GM12878 (cell line): ENCODE measurements around the gene GJA1. TPM values are rescaled to one million over a fixed set of nuclear protein-coding genes. Genes with fewer than 3 reads are reported as not detected.

Experiments used
- ATAC-seq: fragments of 200-7000 bp; cut with Tn5 transposase; 3 replicates; pipeline ENCODE4 v1.9.1; 2020; ENCODE audit warnings: mild to moderate bottlenecking, moderate library complexity
- BruUV-seq: library from RNA; stranded (reverse); fragments of 400-500 nt; replicated peaks from 2 replicates; lab custom pipeline; 2021; lab: Mats Ljungman, UMichigan
- CTCF ChIA-PET: fragments of 300-600 bp; sonication (Branson Sonifier 250); formaldehyde crosslinking; extraction: SDS; loops from one replicate; lab custom pipeline; 2021; ENCODE audit warnings: inconsistent platforms; lab: Yijun Ruan, JAX
- POLR2A ChIA-PET: fragments of 350-600 bp; formaldehyde crosslinking; extraction: SDS; loops from one replicate; lab custom pipeline; 2021; ENCODE audit warnings: inconsistent platforms; lab: Charles Lee
- RAD21 ChIA-PET: fragments of 300-600 bp; sonication (Branson Sonifier 250); formaldehyde crosslinking; loops from one replicate; lab custom pipeline; 2023; ENCODE audit warnings: antibody characterized with exemption; ENCODE audit not compliant: unreplicated experiment; lab: Charles Lee
- SMC1A ChIA-PET: fragments of 300-600 bp; sonication (Branson Sonifier 250); formaldehyde crosslinking; loops from one replicate; lab custom pipeline; 2023; ENCODE audit not compliant: unreplicated experiment, uncharacterized antibody; lab: Charles Lee
- DNase-seq: peaks from one replicate; pipeline ENCODE4 v3.0.0-alpha.2; 2011; ENCODE audit warnings: low read depth, low spot score
- FAIRE-seq: peaks from 3 replicates; lab custom pipeline; 2011; peaks lifted over from hg19 to GRCh38; lab: Jason Lieb, UNC
- H2AFZ ChIP-seq: 2 replicates; pipeline ENCODE4 v1.6.0; 2011; ENCODE audit warnings: low read depth, low read length, control low read depth; ENCODE audit not compliant: control insufficient read depth
- H3K27ac ChIP-seq: 2 replicates; pipeline ENCODE4 v1.5.1; 2011; ENCODE audit warnings: control low read depth; ENCODE audit not compliant: control insufficient read depth, insufficient read depth
- H3K27me3 ChIP-seq, 2 experiments: replicated peaks in 1 of 2; 2 replicates each; pipeline versions ENCODE4 v1.6.0 to v1.6.1; 2011; ENCODE audit warnings: low read length in 1 of 2; ENCODE audit not compliant: control insufficient read depth in 2 of 2, insufficient read depth in 2 of 2
- H3K36me3 ChIP-seq, 2 experiments: 2 replicates each; pipeline ENCODE4 v1.5.1; 2011; ENCODE audit warnings: low read length in 1 of 2; ENCODE audit not compliant: control insufficient read depth in 2 of 2, insufficient read depth in 2 of 2
- H3K4me1 ChIP-seq: 2 replicates; pipeline ENCODE4 v1.6.1; 2011; ENCODE audit warnings: mild to moderate bottlenecking, low read length, moderate library complexity, mixed read lengths; ENCODE audit not compliant: control insufficient read depth, insufficient read depth
- H3K4me2 ChIP-seq: 2 replicates; pipeline ENCODE4 v1.6.0; 2011; ENCODE audit warnings: control low read depth; ENCODE audit not compliant: control insufficient read depth, insufficient read depth
- H3K4me3 ChIP-seq: fragments of 200-600 bp; sonication (generic); 2 replicates; pipeline ENCODE4 v1.5.1; 2016
- H3K79me2 ChIP-seq: 2 replicates; pipeline ENCODE4 v1.6.0; 2011; ENCODE audit warnings: low read length; ENCODE audit not compliant: control insufficient read depth, insufficient read depth
- H3K9ac ChIP-seq: 2 replicates; pipeline ENCODE4 v1.8.0; 2011; ENCODE audit warnings: low read length, control low read depth, mixed read lengths; ENCODE audit not compliant: control insufficient read depth, insufficient read depth
- H3K9me3 ChIP-seq: replicated peaks from 3 replicates; pipeline ENCODE4 v1.5.1; 2011; ENCODE audit warnings: mild to moderate bottlenecking, low read length; ENCODE audit not compliant: control insufficient read depth, insufficient read depth
- H4K20me1 ChIP-seq: 2 replicates; pipeline ENCODE4 v1.6.0; 2011; ENCODE audit not compliant: control insufficient read depth, insufficient read depth
- KDM1A ChIP-seq: fragments of 200-600 bp; sonication (generic); IDR thresholded peaks from 2 replicates; pipeline ENCODE4 v1.6.1; 2016; ENCODE audit warnings: borderline replicate concordance
- LARP7 ChIP-seq: fragments of 450-650 bp; IDR thresholded peaks from 2 replicates; pipeline ENCODE4 v1.6.1; 2017; ENCODE audit warnings: mild to moderate bottlenecking
- REST ChIP-seq: IDR thresholded peaks from 2 replicates; pipeline ENCODE4 v1.6.1; 2012; ENCODE audit warnings: mild to moderate bottlenecking, low read depth, low read length
- SIN3A ChIP-seq: IDR thresholded peaks from 2 replicates; pipeline ENCODE4 v1.6.1; 2012; ENCODE audit warnings: low read depth, low read length, improper control_type of control experiment
- ZBTB33 ChIP-seq: fragments of 450-650 bp; IDR thresholded peaks from 2 replicates; pipeline ENCODE4 v1.6.1; 2017; ENCODE audit warnings: mild to moderate bottlenecking
- ZNF24 ChIP-seq: fragments of 450-650 bp; IDR thresholded peaks from 2 replicates; pipeline ENCODE4 v1.6.1; 2017; ENCODE audit warnings: antibody characterized with exemption, mild to moderate bottlenecking
- WGBS: methylation state at CpG from one replicate; pipeline ENCODE4 v1.1.6; 2016; ENCODE audit warnings: low lambda C conversion rate; ENCODE audit not compliant: insufficient replicate concordance, insufficient coverage; ENCODE audit errors: missing lambda C conversion rate; 5-methylcytosine and 5-hydroxymethylcytosine counted together
- in situ Hi-C: fragments of 300-500 bp; cut with MboI; formaldehyde crosslinking; loops from 9 replicates; pipeline ENCODE4 v1.14.3; 2018; ENCODE audit warnings: mixed read lengths
- intact Hi-C: fragments of 100-400 bp; cut with micrococcal nuclease; formaldehyde crosslinking; loops from one replicate; pipeline ENCODE4 v1.14.2; 2022; ENCODE audit not compliant: unreplicated experiment
- polyA plus RNA-seq, 11 experiments: library from polyadenylated mRNA; depleted of rRNA in 4 of 11; unstranded in 6 of 11; stranded (reverse) in 5 of 11; fragments of >200 nt; fragmentation: Nextera tagmentation in 4 of 11; fragmentation: Illumina TruSeq in 1 of 11; extraction: Ambion mirVana in 4 of 11; extraction: Trizol in 1 of 11; gene quantifications; 1 replicate in 1 of 11; 2 replicates in 10 of 11; pipeline versions ENCODE4 v1.2.1 to v1.2.3, GENCODE V29; 2011 to 2016; ENCODE audit warnings: inconsistent platforms in 2 of 11, missing spikeins in 2 of 11, low read depth in 1 of 11
- total RNA-seq, 4 experiments: library from RNA; depleted of rRNA in 3 of 4; stranded (reverse); fragments of >200 nt in 3 of 4; fragmentation: Illumina TruSeq in 1 of 4; extraction: Trizol in 1 of 4; gene quantifications; 2 replicates each; pipeline versions ENCODE4 v1.2.1 to v1.2.3, GENCODE V29; 2013 to 2021
- TF ChIP-seq, protein P1 (sequence below): IDR thresholded peaks from 2 replicates; pipeline ENCODE4 v1.6.1; 2012; ENCODE audit warnings: low read depth, low read length, improper control_type of control experiment
- TF ChIP-seq, protein P2 (sequence below): fragments of 450-650 bp; IDR thresholded peaks from 2 replicates; pipeline ENCODE4 v1.6.1; 2016; ENCODE audit warnings: mild to moderate bottlenecking

The GJA1 gene
- total and polyA plus RNA-seq, 10 of the 15 experiments (the other 5 are each of a cell fraction or from before 2014, with no cell fraction given): 0.11 to 0.69 (median 0.11) TPM; not detected in 7

DNA sequence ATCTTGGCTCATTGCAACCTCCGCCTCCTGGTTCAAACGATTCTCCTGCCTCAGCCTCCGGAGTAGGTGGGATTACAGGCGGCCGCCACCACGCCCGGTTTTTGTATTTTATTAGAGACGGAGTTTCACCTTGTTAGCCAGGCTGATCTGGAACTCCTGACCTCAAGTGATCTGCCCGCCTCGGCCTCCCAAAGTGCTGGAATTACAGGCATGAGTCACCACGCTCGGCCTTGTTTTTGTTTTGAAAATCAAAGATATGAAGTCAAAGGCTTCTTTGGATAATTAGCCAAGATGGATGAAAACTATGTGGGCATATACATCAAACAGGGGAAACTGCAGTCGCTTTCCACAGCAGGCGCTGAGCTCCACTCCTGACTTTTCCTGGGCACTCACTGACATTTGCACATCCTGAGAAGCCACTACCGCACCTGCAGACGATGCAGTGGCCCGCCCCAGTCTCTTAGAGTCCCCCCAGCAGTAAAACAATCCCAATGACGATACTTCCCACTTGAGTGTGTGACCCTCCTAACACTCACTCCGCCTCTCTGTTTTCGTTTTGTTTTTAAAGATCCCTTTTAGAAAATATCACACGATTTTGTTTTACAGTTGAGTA is 44.1 kb downstream of the GJA1 start:
- RAD21 ChIA-PET: no interaction called here
- CTCF ChIA-PET: no interaction called here
- H3K36me3 ChIP-seq: no peaks in the 10 kb centered on the region
- SMC1A ChIA-PET: no interaction called here
- FAIRE-seq (no peak), DNase-seq (no peak), ATAC-seq (no peak)
- H3K27ac ChIP-seq: no peak overlapping the region
- no peak overlapping the region for H2AFZ ChIP-seq
- WGBS: 49% methylated on average over 21 of the region's 21 CpGs
- H3K27me3 ChIP-seq: no peaks in the 10 kb centered on the region
- H3K4me2 ChIP-seq: no peak overlapping the region
- H3K9me3 ChIP-seq: no peaks in the 10 kb centered on the region
- in situ Hi-C loops (no loop called here), intact Hi-C loops (no loop called here)
- TF ChIP-seq KDM1A (no peak), ZBTB33 (no peak), SIN3A (no peak), ZNF24 (no peak)
- H3K4me1 ChIP-seq: no peaks in the 10 kb centered on the region
- H3K79me2 ChIP-seq: no peaks in the 10 kb centered on the region
- H3K9ac ChIP-seq: no peak overlapping the region
- H3K4me3 ChIP-seq: no peak overlapping the region
- no TSS peak for BruUV-seq
- H4K20me1 ChIP-seq: no peaks in the 10 kb centered on the region
- POLR2A ChIA-PET: no interaction called here

GRCh38 chr6:121480099-121480713 is 44.8 kb downstream of the GJA1 start:
- Histone ChIP-seq H3K9me3 (no peaks in the 10 kb centered on the region), H3K9ac (no peak overlapping the region), H3K27me3 (no peaks in the 10 kb centered on the region), H3K4me3 (no peak overlapping the region), H3K79me2 (no peaks in the 10 kb centered on the region), H3K4me2 (no peak overlapping the region), H3K4me1 (no peaks in the 10 kb centered on the region), H2AFZ (no peak overlapping the region), H4K20me1 (no peaks in the 10 kb centered on the region), H3K36me3 (no peaks in the 10 kb centered on the region), H3K27ac (no peak overlapping the region)
- RAD21 ChIA-PET: no interaction called here
- POLR2A ChIA-PET: no interaction called here
- no peak for FAIRE-seq
- CTCF ChIA-PET: no interaction called here
- WGBS: 62% methylated on average over 18 of the region's 18 CpGs
- ATAC-seq: no peak
- no TSS peak for BruUV-seq
- SMC1A ChIA-PET: no interaction called here
- intact Hi-C loops (no loop called here), in situ Hi-C loops (no loop called here)
- no peak for DNase-seq
- TF ChIP-seq, protein P1, sequence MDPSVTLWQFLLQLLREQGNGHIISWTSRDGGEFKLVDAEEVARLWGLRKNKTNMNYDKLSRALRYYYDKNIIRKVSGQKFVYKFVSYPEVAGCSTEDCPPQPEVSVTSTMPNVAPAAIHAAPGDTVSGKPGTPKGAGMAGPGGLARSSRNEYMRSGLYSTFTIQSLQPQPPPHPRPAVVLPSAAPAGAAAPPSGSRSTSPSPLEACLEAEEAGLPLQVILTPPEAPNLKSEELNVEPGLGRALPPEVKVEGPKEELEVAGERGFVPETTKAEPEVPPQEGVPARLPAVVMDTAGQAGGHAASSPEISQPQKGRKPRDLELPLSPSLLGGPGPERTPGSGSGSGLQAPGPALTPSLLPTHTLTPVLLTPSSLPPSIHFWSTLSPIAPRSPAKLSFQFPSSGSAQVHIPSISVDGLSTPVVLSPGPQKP: no peak
- TF ChIP-seq, protein P2, sequence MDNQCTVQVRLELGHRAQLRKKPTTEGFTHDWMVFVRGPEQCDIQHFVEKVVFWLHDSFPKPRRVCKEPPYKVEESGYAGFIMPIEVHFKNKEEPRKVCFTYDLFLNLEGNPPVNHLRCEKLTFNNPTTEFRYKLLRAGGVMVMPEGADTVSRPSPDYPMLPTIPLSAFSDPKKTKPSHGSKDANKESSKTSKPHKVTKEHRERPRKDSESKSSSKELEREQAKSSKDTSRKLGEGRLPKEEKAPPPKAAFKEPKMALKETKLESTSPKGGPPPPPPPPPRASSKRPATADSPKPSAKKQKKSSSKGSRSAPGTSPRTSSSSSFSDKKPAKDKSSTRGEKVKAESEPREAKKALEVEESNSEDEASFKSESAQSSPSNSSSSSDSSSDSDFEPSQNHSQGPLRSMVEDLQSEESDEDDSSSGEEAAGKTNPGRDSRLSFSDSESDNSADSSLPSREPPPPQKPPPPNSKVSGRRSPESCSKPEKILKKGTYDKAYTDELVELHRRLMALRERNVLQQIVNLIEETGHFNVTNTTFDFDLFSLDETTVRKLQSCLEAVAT: no peak
- no peak for TF ChIP-seq REST
- no peak for TF ChIP-seq LARP7
